ENCODE measurements around the gene KIT.

- TF ChIP-seq, protein P1, sequence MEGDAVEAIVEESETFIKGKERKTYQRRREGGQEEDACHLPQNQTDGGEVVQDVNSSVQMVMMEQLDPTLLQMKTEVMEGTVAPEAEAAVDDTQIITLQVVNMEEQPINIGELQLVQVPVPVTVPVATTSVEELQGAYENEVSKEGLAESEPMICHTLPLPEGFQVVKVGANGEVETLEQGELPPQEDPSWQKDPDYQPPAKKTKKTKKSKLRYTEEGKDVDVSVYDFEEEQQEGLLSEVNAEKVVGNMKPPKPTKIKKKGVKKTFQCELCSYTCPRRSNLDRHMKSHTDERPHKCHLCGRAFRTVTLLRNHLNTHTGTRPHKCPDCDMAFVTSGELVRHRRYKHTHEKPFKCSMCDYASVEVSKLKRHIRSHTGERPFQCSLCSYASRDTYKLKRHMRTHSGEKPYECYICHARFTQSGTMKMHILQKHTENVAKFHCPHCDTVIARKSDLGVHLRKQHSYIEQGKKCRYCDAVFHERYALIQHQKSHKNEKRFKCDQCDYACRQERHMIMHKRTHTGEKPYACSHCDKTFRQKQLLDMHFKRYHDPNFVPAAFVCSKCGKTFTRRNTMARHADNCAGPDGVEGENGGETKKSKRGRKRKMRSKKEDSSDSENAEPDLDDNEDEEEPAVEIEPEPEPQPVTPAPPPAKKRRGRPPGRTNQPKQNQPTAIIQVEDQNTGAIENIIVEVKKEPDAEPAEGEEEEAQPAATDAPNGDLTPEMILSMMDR (IDR thresholded peaks at IDR 0.05), result no peak
- TF ChIP-seq POLR2A (IDR thresholded peaks at IDR 0.05) (no peak), POLR2AphosphoS5 (IDR thresholded peaks at IDR 0.05) (no peak)
Measured at GRCh38 chr4:54780149-54780495, 122.4 kb downstream of the KIT start.
